ENCODE results near the gene ENOSF1.
"Not testable (repeated sequence)": the region's sequence is repeated elsewhere in the genome, so short reads cannot be mapped to it uniquely, and the experiment has no call there.

The ENOSF1 gene

DNA sequence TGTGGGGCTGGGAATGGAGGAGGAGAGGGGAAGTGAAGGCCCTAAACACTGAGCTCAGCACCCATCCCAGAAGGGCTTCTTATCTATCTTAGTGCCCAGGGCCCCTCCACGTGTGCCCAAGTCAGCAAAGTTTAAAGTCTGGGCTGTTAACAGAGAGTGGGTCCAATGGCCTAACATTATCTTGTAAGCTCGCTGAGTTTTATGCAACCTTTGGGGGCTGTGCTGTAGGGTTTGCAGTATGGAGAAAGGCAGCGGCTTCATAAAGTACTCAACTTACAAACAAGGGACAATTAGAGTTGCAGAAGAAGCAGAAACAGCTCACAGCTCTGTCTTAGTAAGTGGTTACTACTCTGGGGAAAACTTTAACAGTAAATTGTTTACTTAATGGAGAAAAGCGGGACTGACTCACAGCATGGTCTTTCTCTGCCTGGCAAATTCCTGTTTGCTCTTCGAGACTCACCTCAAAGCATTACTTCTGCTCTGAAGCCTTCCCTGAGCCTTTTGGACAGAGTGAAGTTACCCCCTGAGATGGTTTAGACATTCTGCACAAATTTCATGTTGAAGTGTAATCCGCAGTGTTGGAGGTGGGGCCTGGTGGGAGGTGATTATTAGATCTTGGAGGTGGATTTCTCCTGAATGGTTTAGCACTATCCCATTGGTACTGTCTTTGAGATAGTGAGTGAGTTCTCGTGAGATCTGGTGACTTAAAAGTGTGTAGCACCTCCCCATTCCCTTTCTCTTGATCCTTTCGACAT is 9.0 kb downstream of the ENOSF1 start:
- no peak for DNase-seq

DNA sequence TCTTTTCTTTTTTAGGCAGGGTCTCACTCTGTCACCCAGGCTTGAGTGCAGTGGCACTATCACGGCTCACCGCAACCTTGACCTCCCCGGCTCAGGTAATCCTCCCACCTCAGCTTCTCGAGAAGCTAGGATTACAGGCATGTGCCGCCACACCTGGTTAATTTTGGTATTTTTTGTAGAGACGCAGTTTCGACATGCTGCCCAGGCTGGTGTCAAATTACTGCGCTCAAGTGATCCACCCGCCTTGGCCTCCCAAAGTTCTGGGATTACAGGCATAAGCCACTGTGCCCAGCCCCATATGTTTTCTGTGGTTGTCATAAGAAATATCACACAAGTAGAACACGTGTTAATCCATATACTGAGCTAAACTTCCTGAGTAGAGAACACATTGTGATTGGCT is 14.6 kb downstream of the ENOSF1 start:
- no peak for DNase-seq

DNA sequence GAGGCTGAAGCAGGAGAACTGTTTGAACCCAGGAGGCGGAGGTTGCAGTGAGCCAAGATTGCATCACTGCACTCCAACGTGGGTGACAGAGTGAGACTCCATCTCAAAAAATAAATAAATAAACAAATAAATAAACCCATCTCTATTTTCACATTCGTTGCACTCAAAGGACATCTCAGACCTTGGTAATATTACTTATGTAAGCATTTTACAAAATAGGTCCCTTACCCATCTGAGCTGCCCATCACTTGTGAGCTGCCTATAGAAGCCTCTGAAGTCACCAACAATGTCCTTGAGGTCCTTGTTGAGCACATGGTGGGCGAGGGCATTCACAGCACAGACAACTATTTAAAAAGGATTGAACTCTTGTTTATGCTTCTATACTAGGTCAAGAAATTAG is 15.4 kb downstream of the ENOSF1 start:
- no peak for DNase-seq

DNA sequence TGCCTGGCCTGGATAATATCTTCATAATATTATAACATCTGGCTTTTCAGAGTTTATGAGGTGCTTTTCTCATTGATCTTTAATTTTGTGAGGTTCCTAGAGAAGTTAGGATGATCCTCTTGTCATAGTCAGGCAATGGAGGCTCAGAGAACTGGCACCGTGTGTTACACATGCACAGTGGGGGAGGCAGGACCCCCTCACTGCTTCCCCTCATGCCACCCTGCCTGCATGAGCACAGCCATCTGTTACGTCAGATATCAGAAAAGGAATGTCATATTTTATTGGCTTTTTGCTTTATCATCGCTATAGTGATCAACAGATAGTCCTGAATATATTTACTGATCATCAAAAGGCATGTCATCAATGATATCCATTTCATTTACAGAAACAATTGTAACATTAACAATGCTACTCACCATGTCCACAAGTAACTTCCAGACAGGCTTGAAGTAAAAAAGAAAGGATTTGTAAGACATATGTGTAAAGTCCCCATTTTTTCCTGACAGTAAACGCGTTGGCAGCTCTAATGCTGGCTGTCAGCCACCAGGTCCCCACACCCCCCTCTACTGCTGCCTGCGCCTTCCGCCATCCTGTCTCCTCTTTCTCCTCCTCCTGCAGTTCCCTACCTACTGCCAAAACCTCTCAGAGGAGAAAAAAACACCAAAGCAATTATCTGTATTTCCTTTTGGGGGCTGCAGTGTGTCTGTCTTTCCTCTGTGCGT is 18.8 kb downstream of the ENOSF1 start:
- DNase-seq, result no peak

DNA sequence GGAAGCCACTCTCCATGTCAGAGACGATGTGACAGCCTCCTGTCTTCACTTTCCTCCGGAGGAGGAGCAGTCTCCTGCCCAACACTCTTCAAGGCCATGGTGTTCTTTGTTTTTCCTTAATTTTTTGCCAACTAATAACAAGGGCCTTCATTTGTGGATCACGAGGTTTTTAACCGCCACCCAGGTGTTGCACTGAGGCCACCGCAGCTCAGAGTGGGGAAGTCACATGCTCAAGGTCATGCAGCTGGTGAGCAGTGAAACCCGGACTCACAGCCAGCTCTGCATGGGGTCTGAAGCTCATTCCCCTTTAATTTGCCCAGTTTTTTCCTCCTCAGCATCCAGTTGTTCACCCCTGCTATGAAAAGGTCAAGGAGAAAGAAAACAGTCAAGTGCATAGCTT is 19.6 kb downstream of the ENOSF1 start:
- DNase-seq, result no peak

DNA sequence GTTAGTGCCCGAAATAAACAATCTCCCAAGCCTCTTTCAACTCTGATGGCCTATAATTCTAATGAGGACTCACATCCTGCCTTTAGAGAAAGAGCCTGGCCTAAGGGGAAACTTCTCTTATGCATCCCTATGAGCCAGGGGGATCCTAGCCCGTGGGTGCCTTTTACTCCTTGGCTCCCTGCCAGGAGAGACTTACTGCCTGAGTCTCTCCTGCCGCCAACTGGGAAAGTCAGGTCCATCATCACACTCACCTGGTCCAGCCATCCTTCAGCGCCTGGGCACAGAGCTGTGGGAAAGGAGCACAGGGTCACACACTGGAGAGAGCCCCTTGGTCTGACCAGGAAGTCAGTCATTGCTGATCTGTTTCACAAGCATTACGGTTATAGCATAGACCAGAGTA is 24.1 kb downstream of the ENOSF1 start:
- DNase-seq, result no peak

DNA sequence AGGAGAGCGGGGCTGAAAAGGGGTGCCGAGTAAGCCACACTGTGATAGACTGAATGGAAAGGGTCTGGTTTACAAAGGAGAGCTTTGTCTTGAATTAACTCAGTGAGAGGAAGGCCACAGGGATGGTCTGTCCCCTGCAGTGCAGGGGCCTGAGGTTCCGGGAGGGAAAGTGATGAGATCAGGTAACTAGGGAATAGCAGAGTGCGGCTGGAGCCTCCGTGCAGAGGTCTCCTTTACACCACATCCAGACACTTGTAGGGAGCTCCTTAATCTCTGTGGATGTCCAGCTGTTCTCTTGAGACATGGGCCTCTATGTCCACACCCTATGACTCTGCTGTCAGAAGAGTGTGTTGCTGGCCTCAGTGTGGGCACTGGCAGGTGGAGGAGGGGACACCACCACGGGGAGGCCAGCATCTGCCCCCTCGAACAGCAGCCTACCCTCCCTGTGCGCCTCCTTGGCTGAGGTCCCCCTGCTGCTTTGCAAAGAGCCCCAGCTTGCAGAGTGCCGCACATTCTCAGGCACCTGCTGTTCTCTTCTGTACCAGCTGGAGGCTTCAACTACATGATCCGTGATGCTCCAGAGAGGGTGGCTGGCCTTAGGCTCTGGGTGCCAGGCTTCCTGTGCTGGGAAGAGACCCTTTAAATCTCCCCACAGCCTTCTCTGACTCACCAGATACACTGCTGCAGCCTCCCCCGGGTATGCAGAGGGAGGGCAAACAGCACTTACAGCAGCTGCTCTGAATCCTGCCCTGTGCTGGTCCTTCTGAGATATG is 25.9 kb downstream of the ENOSF1 start:
- no peak for DNase-seq

DNA sequence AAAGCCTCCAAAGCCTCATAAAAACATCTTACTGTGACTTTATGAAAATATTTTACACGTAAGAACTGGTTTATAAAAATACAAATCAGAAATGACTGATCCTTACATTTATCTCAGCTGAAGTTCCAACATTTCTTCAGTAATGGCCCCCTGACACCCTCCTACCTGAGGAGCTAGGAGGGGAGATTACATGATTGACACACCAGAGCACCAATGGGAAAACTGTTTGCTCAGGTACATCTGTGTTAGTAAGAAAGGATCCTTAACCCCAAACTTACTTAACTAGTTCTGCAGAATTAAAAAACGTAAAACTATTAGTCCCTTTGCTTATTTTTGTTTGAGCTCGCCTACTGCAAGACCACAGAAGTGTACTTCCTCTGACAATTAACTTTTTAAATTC is 27.0 kb downstream of the ENOSF1 start:
- no peak for DNase-seq

DNA sequence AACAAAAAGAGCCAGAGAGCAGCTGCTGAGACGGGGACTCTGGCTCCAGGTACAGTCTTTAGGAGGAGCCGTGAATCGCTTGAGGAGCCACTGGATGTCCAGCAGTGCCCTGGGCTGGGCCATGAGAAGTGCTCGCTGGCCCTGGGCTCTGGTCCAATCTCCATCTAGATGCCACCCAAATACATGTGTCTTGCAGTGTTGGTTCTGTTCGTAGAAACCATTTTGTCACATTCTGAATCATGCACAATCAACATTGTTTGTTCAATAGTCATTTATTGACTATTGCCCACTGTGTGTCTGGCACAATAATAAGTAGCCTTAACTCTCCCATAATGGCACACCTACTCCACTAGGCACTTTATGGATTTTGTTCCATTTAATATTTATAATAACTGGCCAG is 28.9 kb downstream of the ENOSF1 start:
- no peak for DNase-seq

DNA sequence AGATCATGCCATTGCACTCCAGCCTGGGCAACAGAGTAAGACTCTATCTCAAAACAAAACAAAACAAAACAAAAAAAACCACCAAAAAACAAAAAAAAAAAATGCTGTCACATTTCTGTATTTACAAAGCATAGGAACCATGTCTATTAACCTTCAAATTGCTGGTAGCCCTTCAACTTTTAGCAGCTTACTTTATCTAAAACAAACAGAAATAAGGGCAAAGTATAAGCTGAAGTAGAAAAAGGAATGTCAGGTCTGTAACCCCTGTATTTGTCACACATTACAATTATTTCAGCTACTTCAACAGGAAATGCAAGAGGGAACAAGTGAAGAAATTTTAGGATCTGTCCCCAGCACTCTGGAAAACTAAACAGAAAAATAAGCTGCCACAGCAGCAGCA is 29.6 kb downstream of the ENOSF1 start:
- DNase-seq, result no peak

DNA sequence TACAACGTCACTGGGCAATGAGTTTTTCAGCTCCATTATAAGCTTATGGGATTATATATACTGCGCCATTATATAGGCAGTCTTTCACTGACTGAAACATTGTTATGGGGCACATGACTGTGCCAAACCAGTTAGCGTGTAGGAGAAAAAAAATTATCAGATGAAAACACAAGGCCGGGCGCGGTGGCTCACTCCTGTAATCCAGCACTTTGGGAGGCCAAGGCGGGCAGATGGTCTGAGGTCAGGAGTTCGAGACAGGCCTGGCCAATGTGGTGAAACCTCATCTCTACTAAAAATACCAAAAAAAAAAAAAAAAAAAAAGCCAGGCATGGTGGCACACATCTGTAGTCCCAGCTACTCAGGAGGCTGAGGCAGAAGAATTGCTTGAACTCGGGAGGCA is 30.0 kb downstream of the ENOSF1 start:
- not testable (repeated sequence) for DNase-seq

DNA sequence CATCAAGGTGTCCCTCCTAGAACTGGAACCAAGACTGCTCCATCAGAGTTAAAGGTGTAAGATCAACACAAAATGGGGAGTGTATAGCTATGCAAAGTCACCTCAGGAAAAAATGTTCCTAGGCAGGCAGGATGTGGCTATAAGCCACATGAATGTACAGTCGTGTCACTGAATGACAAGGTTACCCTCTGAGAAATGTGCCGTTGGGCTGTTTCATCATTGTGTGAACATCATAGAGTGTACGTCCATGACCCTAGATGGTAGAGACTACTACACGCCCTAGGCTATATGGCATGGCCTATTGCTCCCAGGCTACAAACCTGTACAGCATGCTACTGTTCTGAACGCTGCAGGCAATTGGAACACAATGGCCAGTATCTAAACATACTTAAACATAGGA is 30.4 kb downstream of the ENOSF1 start:
- no peak for DNase-seq

DNA sequence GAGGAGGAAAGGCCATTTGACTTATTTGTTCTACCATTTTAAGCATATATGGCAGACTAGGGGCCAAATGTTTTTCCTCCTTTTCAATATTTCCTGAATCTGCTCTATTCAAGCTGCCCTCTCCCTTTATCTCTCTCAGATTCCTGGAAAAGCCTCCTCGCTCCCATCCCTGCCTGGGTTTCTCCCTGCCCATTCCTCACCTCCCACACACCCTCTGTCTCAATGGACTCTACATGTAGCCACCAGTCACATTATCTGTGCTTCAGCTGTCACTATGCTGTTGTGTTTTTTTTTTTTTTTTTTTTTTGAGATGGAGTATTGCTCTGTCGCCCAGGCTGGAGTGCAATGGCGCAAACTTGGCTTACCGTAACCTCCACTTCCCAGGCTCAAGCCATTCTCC is 32.0 kb downstream of the ENOSF1 start:
- no peak for DNase-seq

DNA sequence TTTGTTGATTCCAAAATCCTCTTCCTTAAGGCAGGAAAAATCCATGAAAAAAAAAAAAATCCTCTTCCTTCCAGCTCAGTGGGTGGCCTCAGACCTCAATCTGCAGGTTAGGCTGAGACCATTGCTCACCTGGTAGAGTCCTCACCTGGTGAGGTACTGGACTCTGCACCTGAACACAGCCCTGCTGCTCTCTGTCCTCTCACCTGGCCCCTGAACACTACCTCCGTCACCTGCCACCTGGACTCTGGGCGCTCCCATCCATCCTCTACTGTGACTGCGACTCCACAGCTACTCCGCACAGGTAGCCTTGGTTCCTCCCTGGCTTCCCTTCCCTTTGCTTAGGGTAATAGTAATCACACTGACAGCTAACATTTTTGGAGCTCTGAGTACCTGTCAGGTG is 32.9 kb downstream of the ENOSF1 start:
- DNase-seq, result no peak

DNA sequence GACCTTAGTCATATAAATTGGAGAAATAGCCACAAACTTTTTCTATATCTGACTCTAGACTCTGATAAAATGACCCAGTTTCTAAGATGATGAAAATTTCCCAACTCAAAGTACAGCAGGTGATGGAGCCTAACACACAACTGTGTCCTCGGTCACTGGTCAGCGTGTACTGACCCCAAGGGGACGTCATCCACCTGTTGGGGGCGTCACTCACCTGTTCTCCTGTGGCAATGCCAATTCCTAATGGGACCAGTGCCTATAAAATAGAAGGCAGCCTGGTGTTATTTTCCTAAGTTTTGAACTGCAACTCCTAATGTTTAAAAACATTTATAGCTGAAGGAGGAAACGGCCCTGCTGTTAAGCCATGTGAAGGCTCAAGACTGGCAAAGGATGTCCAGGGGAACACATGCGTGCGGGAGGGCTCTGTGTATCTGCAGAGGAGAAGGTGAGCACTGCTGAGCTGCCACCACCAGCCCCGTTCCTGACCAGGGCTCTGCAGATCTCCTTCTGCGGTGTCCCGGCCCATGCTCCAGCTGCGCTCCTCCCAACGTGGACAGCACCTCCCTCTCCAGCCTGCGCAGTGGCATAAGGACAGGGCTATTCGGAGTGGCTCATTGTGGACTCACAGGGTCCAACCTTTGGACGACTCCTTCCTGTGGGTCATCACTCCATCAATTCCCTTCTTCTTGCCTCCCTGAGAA is 33.8 kb downstream of the ENOSF1 start:
- no peak for DNase-seq

DNA sequence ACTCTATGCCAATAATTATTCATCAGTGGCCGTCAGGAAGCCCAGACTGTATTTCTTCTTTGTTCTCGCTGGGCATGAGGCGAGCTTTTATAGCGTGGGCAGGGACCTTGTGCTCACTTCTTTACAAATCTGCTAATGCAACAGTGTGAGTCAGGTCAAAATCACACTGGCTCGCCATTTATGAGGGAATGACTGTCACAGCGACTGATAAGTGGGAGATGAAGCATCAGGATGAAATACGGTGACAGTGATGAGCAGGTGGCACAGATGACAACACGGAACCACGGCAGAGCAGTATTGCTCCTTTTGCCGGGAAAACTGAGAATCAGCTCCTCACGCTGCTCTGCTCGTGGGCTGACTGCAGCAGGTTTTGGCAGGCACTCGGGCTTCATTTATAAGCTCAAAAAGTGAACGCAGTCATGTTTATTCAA is 34.5 kb downstream of the ENOSF1 start:
- DNase-seq, result no peak

DNA sequence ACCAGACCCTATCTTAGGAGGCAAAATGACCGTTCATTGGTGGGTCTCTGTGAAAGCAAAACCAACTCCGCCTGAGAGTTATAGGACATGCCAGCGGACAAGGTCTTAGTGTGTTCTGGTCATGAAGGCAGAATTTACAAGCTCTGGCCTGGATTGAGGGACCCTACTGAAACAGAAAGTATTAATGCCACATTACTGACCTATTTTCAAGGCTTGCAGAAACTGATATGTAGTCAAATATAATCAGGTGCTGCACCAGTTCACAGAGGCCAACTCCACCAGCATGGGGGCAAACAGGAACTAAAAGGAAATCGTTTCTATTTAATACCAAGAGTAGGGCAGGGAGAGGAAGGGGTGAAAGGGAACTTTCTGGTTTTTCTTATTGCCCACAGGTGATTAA is 35.3 kb downstream of the ENOSF1 start:
- DNase-seq, result no peak

DNA sequence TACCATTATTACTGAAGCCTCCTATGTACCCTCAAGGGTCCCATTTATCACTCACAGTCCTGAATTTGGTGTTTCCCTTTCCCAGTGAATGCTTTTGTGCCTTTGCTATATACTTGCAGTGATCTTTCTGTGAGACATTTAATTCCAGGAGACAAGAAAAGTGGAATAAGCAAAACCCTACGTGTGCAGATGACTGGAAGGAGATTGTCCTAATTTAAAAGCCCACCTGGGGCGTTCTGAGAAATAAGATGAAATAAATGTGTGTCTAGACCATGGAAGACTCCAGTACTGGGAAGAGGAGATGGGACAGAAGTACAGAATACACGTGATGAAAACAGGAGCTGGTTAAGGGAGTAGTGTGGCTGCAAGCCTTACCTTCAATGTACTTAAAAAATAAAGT is 35.7 kb downstream of the ENOSF1 start:
- DNase-seq, result no peak

DNA sequence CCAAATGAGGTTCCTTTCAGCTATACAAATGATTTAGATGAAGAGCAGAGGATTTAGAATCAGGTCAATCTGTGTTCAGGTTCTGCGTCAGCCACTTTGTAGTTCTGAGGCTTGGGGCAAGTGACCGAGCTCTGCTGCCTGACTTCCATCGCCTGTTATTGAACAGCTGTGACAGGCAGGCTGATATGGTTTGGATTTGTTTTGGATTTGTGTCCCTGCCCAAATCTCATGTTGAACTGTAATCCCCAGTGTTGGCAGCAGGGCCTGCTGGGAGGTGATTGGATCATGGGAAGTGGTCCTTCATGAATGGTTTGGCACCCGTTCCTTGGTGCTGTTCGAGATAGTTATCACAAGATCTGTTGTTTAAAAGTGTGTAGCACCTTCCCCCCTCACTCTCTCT is 36.4 kb downstream of the ENOSF1 start:
- no peak for DNase-seq

DNA sequence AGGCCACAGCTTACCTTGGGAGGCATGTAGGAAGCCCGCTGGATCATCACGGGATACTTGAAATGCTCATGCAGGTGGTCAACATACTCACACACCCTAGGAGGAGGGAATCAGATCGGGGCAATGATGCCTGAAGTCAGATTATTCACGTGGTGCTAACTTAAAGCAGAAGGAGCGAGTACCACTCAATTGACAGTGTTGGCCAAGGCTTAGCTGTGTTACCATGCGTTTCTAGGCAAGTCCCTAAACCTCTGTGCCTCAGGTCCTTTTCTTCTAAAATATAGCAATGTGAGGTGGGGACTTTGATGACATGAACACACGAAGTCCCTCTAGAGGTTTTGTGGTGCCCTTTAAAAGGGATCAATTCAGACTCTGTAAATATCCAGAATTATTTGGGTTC is 37.1 kb downstream of the ENOSF1 start:
- DNase-seq, result no peak

DNA sequence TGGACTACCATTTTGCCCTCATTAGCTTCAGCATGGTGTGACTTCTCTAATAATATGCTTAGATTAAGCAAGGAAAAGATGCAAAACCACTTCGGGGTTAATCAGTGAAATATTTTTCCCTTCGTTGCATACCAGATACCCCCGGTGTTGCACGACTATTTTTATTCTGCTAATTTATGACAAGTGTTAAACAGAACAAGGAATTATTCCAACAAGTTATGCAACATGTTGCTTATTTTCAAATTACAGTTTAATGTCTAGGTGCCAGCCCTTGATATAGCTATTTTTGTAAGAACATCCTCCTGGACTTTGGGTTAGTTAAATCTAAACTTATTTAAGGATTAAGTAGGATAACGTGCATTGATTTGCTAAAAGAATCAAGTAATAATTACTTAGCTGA is 38.7 kb downstream of the ENOSF1 start:
- DNase-seq, result no peak

DNA sequence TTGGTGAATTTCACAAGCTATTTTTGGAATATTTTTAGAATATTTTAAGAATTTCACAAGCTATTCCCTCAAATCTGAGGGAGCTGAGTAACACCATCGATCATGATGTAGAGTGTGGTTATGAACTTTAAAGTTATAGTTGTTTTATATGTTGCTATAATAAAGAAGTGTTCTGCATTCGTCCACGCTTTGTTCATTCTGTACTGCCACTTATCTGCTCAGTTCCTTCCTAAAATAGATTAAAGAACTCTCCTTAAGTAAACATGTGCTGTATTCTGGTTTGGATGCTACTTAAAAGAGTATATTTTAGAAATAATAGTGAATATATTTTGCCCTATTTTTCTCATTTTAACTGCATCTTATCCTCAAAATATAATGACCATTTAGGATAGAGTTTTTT is 39.1 kb downstream of the ENOSF1 start:
- DNase-seq, result no peak

DNA sequence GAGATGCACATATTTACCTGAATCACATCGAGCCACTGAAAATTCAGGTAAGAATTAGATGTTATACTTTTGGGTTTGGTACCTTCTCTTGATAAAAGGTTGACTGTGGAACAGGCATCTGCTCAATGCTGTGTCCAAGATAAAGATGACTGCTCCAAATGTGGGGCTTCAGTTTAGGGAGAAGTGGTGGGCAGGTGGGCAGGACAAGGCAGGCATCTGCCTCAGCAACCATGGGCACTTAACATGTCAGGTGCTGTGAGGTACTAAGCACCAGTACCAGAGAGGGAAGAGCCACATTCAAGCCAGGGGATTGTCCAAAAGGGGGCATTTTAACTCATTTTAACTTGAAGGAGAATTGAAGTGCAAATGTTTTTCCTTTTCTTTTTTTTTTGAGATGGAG is 41.0 kb downstream of the ENOSF1 start:
- no peak for DNase-seq
